Cardiac fibroblast (primary cell): Measurements from ENCODE around the gene TFAP2A.

Experiments
- DNase-seq, 2 donors: peaks; one replicate each; pipeline versions ENCODE4 v3.0.0 to v3.0.0-alpha.2; 2010; ENCODE audit warnings: low read depth in 2 of 2
- H3K4me3 ChIP-seq, 2 donors: replicated peaks in 1 of 2; 1 replicate in 1 of 2; 2 replicates in 1 of 2; pipeline ENCODE4 v1.5.1; 2011; ENCODE audit warnings: low read depth in 2 of 2, low read length in 2 of 2, mild to moderate bottlenecking in 2 of 2, moderate library complexity in 1 of 2
- CTCF ChIP-seq: IDR thresholded peaks from one replicate; pipeline ENCODE4 v1.5.1; 2011; ENCODE audit warnings: low read depth, mild to moderate bottlenecking, low read length, inconsistent platforms

Gene TFAP2A

GRCh38 chr6:10421158-10421920, 6.5 kb upstream of the TFAP2A start:
- no peak for TF ChIP-seq CTCF
- H3K4me3 ChIP-seq = no peak overlapping the region
- DNase-seq = no peak

GRCh38 chr6:10420546-10421157, 5.8 kb upstream of the TFAP2A start:
- H3K4me3 ChIP-seq = no peak overlapping the region
- no peak for DNase-seq
- TF ChIP-seq CTCF = no peak

- H3K4me3 ChIP-seq = no peak overlapping the region
- no peak for DNase-seq
- no peak for TF ChIP-seq CTCF
Observed at GRCh38 chr6:10419749-10420545, 5.1 kb upstream of the TFAP2A start.

GRCh38 chr6:10418862-10419748, 4.2 kb upstream of the TFAP2A start:
- H3K4me3 ChIP-seq = no peak overlapping the region
- no peak for DNase-seq
- no peak for TF ChIP-seq CTCF

GRCh38 chr6:10418361-10418861, 3.5 kb upstream of the TFAP2A start:
- TF ChIP-seq CTCF = no peak
- no peak for DNase-seq
- H3K4me3 ChIP-seq = no peak overlapping the region

GRCh38 chr6:10417681-10418104, 2.8 kb upstream of the TFAP2A start:
- no peak for DNase-seq
- no peak for TF ChIP-seq CTCF
- no peak overlapping the region for H3K4me3 ChIP-seq
